Upper lobe of right lung (tissue), 1 donor: ENCODE results near the gene THBS2. TPM values are rescaled to one million over a fixed set of nuclear protein-coding genes. Genes with fewer than 3 reads are reported as not detected.
"Not testable (repeated sequence)": the region's sequence is repeated elsewhere in the genome, so short reads cannot be mapped to it uniquely, and the experiment has no call there.

Experiments
- ATAC-seq: fragments of 200-7000 bp; cut with Tn5 transposase; one replicate; pipeline ENCODE4 v1.9.1; 2020; ENCODE audit warnings: mild to moderate bottlenecking, moderate library complexity
- DNase-seq: peaks from one replicate; pipeline ENCODE4 v3.0.0-alpha.2; 2020
- H3K27ac ChIP-seq: fragments of 200-600 bp; one replicate; pipeline ENCODE4 v1.8.0; 2022
- H3K27me3 ChIP-seq: fragments of 200-600 bp; one replicate; pipeline ENCODE4 v1.8.0; 2022; ENCODE audit warnings: mild to moderate bottlenecking
- H3K36me3 ChIP-seq: fragments of 200-600 bp; one replicate; pipeline ENCODE4 v1.8.0; 2022
- H3K4me1 ChIP-seq: fragments of 200-600 bp; one replicate; pipeline ENCODE4 v1.8.0; 2022
- H3K4me3 ChIP-seq: fragments of 200-600 bp; one replicate; pipeline ENCODE4 v1.8.0; 2022; ENCODE audit warnings: mild to moderate bottlenecking
- H3K9me3 ChIP-seq: fragments of 200-600 bp; one replicate; pipeline ENCODE4 v1.8.0; 2022
- CTCF ChIP-seq: fragments of 200-600 bp; IDR thresholded peaks from one replicate; pipeline ENCODE4 v1.8.0; 2022; ENCODE audit warnings: antibody characterized with exemption
- intact Hi-C: fragments of 100-400 bp; cut with DNase I; formaldehyde crosslinking; loops from one replicate; pipeline ENCODE4 v1.11.0; 2022
- total RNA-seq: library from RNA; stranded (reverse); fragmentation: NEBNext Ultra II Directional; extraction: Animal tissue kit (Norgen Biotek cat#: 25700); gene quantifications from one replicate; pipeline ENCODE4 v1.2.1, GENCODE V29; 2021
- donor health status: DM: no; HTN: yes; CAD: no; lungs with severe emphysema.

THBS2 gene
- total RNA-seq, 1 donor from 2014 or later, result 23.7 TPM

- TF ChIP-seq CTCF, result no peak
- no peak for DNase-seq
These were observed 51.7 kb downstream of the THBS2 start for GRCh38 chr6:169201985-169202384.

GRCh38 chr6:169200893-169201514, 52.6 kb downstream of the THBS2 start:
- no peak for ATAC-seq
- H3K9me3 ChIP-seq, result no peaks in the 10 kb centered on the region
- no peaks in the 10 kb centered on the region for H3K27me3 ChIP-seq
- intact Hi-C loops, result no loop called here
- H3K36me3 ChIP-seq, result no peaks in the 10 kb centered on the region
- no peaks in the 10 kb centered on the region for H3K4me1 ChIP-seq
- no peak for DNase-seq
- no peak for TF ChIP-seq CTCF
- H3K27ac ChIP-seq, result no peak overlapping the region
- no peak overlapping the region for H3K4me3 ChIP-seq

More at GRCh38 chr6:169201985-169202384, 51.7 kb downstream of the THBS2 start:
- Histone ChIP-seq H3K4me1 (no peaks in the 10 kb centered on the region), H3K36me3 (no peaks in the 10 kb centered on the region), H3K4me3 (no peak overlapping the region), H3K27me3 (no peaks in the 10 kb centered on the region), H3K27ac (no peak overlapping the region), H3K9me3 (peaks cover under 1% of the 10 kb centered on the region)
- ATAC-seq, result no peak
- intact Hi-C loops, result no loop called here

GRCh38 chr6:169199625-169200335, 53.9 kb downstream of the THBS2 start:
- no peak for TF ChIP-seq CTCF
- ATAC-seq (no peak), DNase-seq (no peak)
- Histone ChIP-seq H3K4me3 (no peak overlapping the region), H3K27me3 (no peaks in the 10 kb centered on the region), H3K36me3 (no peaks in the 10 kb centered on the region), H3K27ac (no peak overlapping the region), H3K4me1 (no peaks in the 10 kb centered on the region), H3K9me3 (no peaks in the 10 kb centered on the region)
- intact Hi-C loops, result no loop called here

GRCh38 chr6:169198885-169199284, 54.8 kb downstream of the THBS2 start:
- TF ChIP-seq CTCF, result no peak
- no peak overlapping the region for H3K4me3 ChIP-seq
- no peak for DNase-seq
- H3K36me3 ChIP-seq, result no peaks in the 10 kb centered on the region
- no peak for ATAC-seq
- H3K4me1 ChIP-seq, result no peaks in the 10 kb centered on the region
- intact Hi-C loops, result no loop called here
- H3K27ac ChIP-seq, result no peak overlapping the region
- H3K27me3 ChIP-seq, result no peaks in the 10 kb centered on the region
- no peaks in the 10 kb centered on the region for H3K9me3 ChIP-seq

GRCh38 chr6:169197929-169198328, 55.7 kb downstream of the THBS2 start:
- DNase-seq, H3K36me3 ChIP-seq, H3K27ac ChIP-seq, intact Hi-C loops, H3K9me3 ChIP-seq, ATAC-seq, H3K4me1 ChIP-seq, H3K4me3 ChIP-seq, H3K27me3 ChIP-seq: not testable (repeated sequence)

- intact Hi-C loops, result not testable (repeated sequence)
These were observed 57.4 kb downstream of the THBS2 start for GRCh38 chr6:169196279-169196678.

More at GRCh38 chr6:169196279-169196678, 57.4 kb downstream of the THBS2 start:
- H3K27me3 ChIP-seq, DNase-seq, H3K4me1 ChIP-seq, H3K27ac ChIP-seq, H3K4me3 ChIP-seq, H3K36me3 ChIP-seq, H3K9me3 ChIP-seq, ATAC-seq: not testable (repeated sequence)
